GM19239 (cell line): ENCODE results near the gene RBM28.

ENCODE experiments used
- DNase-seq: peaks from one replicate; pipeline ENCODE4 v3.0.0; 2011; ENCODE audit warnings: low spot score; ENCODE audit not compliant: insufficient read length
- FAIRE-seq: peaks from 2 replicates; lab custom pipeline; 2011; peaks lifted over from hg19 to GRCh38; lab: Jason Lieb, UNC

The RBM28 gene

DNA sequence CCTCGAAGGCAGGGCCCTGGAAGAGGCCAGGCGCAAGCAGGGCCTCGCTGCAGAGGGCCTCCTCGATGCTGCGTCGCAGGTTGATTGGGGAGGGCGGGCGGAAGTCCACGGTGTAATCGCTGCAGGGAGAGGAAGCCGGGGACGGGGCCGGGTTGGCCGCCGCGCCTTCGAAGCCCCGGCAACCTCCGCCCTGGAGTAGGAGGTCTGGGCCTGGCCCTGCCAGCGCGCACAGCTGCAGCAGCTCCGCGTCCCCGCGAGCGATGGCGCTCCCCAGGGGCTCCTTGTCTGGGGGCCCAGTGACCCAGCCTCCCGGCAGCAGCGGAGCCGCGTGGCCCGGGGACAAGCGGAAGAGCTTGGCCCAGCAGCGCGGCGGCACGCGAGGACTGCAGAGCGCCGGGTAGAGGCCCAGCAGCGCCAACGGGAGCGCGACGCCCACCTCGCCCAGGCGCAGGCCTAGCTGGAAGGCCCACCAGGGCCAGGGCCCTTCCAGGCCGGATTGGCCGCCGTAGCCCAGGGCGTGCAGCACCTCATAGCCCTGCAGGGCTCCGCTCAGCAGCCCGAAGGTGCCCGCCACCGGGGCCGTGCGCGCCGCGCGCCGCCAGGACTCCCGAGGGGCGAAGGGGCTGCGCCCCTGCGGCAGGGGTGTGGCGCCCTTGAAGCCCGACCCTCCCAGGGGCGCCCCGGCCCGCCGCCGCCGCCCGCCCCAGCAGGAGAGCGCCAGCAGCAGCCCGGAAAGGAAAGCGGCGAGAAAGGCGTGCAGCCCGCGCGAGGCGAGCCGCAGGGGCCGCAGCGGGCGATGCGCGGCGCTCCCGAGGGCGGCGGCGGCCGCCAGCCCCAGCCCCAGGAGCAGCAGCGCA, 7.8 kb upstream of the RBM28 start:
- no peak for DNase-seq

DNA sequence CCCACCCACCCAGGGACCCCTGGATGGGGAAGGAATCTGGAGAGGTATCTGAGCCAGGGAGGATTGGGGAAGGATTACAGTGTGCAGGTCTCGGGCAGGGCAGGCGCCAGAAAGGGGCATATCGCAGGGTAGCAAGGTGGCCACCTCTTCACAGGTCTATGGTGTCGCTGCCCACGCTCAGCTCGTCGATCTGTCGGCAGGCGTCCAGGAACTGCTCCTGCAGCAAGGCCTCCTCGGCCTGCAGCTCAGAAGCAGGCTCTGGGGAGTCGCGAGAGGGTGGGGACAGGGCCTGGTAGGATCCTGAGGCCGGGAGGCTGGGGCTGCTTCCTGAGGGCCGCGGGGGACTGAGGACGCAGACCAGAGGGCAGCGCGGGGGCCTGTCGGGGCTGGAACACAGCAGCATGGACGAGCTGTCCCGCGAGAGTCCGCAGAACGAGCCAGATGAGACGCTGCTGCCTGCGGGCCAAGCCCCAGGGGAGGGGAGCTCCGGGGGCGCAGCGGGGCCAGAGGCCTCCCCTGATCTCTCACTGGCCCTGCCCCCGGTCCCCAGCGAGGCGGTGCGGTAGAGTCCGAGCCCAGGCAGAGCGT, 7.1 kb upstream of the RBM28 start:
- DNase-seq (no peak), FAIRE-seq (no peak)

More for the DNA sequence above, 7.8 kb upstream of the RBM28 start:
- no peak for FAIRE-seq

DNA sequence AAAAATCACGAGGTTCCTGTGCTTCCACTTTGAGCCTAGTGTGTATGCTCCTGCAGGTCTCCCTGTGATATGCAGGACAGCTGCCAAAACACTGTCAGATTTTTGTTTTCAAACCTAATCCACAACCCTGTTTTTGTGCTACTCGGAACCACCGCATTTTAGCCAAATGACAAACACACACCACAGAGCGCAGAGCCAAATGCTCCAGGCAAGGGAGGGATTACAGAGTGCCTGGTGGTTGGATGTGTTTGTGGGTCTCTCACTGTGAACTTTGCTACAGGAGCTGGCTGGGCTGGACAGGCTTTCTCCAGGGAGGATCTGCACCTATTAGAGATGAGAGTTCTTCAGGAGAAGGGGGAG, 5.7 kb upstream of the RBM28 start:
- no peak for FAIRE-seq
- no peak for DNase-seq

DNA sequence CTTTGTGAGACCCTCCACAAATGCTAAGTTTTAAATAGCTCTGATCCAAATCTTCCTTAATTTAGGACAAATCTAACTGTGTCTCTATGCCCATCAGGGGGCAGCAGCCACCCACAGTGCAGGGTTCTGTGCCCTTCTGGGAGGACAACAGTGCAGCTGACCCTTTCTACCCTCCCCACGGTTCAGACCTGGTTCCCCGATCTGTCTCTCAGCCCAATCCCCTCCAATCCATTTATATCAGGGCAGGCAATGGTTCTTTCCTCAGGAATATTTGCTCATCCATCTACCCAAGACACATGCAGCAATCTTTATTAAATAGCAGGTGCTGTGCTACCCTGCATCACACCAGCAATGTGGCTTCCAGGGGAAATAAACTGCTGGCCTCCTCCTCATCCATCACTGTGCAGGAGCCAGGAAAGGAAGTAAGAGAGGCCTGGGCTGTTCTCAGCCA, 4.0 kb upstream of the RBM28 start:
- FAIRE-seq (no peak), DNase-seq (no peak)

DNA sequence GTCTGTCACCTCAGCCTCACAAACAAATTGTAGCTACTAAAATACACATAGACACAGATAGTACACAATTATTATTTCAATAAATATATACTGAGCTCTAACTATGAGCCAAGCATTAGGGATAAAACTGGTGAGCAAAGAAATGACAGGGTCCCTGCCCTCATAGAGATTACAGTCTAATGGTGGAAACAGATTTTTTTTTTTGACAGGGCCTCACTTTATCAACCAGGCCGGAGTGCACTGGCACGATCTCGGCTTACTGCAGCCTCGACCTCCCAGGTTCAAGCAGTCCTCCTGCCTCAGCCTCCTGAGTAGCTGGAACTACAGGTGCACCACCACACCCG, 695 bp upstream of the RBM28 start:
- FAIRE-seq: no peak

DNA sequence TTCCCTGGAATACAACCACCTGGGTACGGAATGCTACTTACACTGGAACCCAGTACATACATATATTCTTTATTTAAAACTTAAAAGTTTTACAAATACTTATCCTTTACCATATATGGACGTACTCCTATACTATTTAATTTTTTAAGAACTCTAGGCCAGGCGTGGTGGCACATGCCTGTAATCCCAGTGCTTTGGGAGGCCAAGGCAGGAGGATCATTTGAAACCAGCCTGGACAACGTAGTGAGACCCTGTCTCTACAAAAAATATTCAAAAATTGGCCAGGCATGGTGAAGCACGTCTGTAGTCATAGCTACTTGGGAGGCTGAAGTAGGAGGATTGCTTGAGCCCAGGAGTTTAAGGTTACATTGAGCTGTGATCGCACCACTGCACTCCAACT, 2.0 kb downstream of the RBM28 start:
- FAIRE-seq (no peak), DNase-seq (no peak)

More for the DNA sequence above, 695 bp upstream of the RBM28 start:
- no peak for DNase-seq

DNA sequence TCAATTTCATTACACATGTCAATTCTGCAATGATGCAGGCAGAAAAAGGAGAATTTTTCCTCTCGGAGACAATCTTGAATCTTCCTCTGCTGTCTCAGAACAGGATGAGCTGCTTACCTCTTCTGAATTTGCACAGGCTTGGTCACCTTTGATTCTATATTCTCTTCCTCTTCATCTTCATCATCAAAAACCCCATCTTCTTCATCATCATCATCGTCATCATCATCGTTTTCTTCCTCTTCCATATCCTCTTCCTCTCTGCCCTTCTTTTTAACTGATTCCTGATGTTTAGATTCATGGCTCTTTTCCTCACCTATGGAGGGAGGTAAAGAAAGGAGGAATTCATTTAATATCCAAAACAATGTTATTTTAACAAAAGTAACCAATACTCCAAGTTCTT, 8.0 kb downstream of the RBM28 start:
- DNase-seq: no peak
- FAIRE-seq: no peak

DNA sequence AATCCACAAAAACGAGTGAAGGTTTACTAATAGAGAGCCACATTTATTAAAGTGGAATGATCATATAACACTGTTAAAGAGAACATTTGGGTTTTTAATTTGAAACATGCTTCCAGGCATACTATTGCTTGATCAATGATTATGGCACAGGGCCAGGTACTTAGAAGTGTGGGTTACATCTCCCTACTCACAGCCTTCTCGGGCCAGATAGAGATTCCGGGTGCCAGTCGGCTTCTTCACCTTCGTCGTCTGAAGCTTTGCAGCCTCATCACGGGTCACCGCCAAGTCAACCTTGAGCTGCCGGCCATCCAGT, 19.4 kb downstream of the RBM28 start:
- FAIRE-seq (no peak), DNase-seq (no peak)

DNA sequence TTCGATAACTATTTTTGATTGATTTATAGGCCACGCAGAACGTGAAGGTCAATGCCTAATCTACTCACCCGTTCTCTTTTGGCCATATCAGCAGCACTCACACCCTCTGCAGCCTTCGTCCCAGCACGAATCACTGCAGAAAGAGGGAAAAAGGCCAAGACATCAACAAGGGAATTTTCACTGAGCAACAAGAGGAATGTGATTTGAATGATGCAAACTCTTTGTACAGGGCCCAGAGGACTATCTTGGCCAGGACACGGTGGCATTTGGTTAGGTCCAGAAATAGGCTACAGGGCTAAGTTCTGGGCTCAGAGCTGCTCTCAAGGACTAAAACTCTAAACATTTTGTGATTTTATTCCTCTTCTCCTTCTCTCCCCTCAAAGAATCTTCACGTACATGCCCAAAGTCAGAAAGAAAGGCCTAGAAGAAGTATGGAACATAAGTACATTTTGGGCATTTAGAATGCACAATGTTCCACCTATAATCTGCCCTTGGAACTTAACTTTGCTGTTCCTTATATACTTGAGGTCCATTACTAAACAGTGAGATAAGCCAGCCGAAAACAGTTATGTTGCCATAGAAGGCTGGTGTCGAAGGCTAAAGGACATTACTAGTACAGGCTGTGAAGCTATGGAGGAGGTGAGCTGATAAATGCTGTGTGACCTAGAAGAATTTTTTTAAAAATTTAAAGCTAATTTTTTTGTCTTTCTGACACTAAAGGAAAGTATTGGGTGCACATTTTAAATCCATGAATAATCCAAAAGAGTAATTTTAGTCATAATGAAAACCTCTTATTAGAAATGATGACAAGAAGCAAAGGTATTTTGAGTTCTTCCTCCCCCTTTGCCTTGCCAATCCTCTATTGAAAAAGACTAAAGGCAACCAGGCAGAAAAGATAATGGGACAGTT, 20.0 kb downstream of the RBM28 start:
- no peak for FAIRE-seq
- no peak for DNase-seq

DNA sequence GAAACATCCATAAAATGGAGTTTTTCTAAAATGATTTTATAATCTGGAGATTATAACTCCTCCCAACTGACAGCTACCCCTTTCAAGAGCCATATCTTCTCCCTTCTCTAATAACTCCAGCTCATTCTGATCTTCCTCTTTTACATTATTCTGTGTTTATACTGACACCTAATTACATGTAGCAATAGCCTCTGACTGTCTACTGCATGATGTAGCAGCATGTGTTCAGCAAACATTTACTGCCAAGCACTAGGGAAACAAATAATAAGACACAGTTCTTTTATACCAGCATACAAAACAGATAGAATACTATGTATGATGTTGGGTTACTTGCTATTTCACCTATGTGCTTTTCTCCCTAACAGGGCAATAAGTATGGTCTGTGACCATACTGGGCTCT, 20.7 kb downstream of the RBM28 start:
- DNase-seq: no peak
- no peak for FAIRE-seq

DNA sequence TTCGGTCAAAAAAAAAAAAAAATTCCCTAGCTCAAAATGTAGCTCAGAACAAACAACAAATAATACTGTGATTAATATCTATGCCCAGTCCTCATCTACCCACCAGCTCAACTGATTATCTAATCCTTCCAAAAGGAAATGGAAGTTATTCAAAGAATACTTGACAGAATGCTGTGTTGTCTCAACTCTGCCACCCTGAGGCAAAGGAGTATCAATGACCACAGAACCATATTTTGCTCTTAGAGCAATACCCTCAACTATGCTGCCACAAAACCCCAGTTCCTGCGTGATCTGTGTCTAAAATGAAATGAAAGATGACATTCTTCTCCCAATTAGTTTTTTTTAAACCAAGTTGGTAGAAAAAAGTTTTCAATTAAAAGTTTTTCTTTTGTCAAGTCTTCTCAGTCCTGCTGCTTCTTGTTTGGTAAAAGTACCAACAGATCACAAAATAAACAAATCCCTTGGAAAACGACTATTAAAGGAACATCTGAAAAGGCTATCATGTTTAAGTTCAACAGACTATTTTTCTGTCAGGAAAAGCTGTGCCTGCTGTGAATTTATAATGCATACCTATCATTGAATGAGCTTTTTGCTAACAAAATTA, 21.6 kb downstream of the RBM28 start:
- FAIRE-seq: no peak
- no peak for DNase-seq

DNA sequence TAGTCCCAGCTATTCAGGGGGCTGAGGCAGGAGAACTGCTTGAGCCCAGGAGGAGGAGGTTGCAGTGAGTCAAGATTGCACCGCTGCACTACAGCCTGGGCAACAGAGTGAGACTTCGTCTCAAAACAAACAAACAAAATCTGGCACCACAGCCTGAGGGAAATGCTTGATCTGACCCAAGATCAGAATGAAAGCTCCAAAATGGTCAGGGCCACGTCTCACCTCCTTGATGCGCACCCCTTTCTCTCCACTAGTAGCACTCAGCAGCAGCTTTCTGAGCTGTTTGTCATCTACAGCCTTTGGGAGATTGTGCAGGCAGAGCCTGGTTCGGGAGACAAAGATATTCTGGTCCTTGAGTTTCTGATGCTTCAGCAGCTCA, 22.7 kb downstream of the RBM28 start:
- FAIRE-seq (no peak), DNase-seq (no peak)

DNA sequence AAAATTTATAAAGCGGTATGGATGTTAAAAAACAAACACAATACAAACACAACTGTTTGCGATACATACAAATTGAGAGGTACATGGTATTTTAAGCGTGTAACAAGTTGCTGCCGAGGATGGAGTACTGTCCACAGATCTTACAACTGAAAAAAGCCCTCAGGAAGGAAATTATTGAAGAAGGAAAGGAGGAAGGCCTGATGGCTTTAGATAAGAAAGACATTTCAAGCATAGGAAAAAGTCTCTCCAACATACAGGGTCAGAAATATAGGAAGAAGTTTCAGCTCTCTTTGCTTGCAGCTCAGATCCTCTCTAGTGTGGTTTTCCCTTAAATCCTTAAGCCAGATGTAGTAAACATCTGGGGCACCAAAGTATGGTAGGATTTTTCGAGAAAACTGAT, 25.0 kb downstream of the RBM28 start:
- FAIRE-seq (no peak), DNase-seq (no peak)

DNA sequence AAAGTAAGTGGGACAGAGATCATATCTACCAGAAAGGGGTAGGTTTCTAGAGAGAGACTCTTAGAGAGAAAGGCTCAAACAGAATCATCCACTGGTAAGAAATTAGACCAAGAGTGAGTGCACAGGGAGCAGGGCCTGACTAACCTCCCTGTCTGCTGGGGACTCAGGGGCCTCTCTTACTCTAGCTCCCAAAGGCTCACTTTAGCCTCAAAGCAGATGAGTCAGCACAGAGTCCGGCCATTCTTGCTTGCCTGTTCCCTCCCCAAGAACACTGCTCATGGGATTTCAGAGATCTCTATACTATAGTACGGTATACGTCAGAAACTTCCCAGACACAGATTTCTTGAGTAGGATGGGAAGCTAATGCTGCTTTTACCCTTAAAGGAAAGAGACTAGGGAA, 32.7 kb downstream of the RBM28 start:
- DNase-seq (no peak), FAIRE-seq (no peak)

DNA sequence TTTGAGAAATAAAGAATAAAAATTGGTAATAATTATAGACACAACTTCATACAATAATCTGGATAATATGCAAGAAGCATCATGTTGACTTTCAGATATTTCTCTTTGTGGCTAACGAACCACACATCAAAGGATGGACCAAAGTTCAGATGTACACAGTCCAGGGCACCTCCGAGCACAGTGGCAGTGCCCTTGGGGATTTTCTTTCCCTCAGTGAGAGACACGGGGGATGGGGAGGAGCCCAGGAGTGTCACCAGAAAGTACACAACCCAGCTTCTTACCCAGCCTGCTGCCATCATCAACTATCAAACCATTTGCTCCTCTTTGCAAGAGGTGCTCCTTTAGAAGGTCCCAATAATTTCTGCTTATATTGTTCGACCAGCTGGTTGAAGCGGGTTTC, 33.2 kb downstream of the RBM28 start:
- no peak for FAIRE-seq
- no peak for DNase-seq

DNA sequence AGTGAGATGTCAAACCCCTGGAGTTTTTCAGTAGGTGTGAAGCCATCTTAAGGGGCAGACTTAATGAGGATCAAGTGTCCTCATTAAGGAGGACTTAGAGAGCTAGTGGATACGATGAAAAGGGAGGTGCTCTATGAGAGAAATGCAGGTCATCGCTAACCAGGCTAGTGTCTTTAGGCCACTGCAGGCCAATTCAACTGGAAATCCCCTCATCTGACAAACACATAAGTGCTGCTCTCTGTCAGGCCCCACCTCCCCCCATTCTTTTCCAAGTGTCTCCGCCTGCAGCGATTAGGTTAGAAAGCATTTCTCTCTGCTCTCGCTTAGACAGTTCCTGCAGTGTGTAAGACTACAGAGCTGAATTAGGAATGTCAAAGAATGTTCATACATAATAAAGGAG, 33.7 kb downstream of the RBM28 start:
- FAIRE-seq (no peak), DNase-seq (no peak)

DNA sequence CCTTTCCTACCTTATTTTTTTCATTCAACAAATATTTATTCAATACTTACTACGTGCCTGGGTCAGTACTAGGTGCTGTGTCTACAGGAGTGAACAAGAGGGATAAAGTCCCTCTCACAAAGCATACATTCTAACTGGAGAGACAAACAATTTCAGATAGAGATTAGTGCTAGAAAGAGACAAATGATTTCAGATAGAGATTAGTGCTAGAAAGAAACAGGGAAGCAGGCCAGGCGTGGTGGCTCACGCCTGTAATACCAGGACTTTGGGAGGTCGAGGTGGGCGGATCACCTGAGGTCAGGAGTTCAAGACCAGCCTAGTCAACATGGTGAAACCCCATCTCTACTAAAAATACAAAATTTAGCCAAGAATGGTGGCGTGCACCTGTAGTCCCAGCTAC, 34.6 kb downstream of the RBM28 start:
- no peak for FAIRE-seq

DNA sequence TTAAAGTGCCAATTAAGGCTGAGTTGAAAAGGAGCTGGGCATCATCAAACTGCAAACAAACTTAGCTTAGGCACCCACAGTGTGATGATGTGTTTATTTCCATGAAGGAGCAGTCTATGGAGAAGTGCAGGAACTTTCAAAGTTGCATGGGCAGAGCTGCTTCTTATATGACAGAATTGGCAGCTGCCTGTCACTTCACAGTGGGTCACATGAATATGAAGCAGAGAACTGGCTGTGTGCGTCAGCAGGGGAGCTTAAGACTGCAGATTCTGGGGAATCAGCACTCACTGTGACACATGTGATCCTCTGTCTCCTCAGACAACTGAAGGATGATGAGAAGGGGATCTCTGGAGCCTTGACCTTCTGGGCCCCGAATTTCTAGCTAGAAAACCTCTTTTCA, 36.6 kb downstream of the RBM28 start:
- no peak for DNase-seq
- no peak for FAIRE-seq

More for the DNA sequence above, 34.6 kb downstream of the RBM28 start:
- DNase-seq: no peak

DNA sequence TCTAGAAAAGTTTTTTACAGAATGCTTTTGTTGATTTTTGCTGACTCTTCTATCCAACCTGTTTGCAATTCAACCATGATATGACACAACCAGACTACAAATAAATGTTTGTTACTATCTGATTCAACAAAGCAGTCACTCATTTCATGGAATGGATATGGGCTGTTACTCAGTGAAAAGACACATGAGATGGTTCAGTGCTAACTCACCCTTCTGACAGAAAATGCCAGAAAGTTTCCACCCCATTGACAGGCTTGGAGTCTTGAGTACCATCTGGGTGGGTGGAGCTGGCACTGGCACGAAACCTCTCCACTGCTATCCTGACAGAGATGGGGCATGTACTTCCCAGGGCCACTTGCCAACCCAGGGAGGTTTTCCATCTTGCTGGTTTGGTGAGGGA, 39.5 kb downstream of the RBM28 start:
- FAIRE-seq: no peak
- no peak for DNase-seq

DNA sequence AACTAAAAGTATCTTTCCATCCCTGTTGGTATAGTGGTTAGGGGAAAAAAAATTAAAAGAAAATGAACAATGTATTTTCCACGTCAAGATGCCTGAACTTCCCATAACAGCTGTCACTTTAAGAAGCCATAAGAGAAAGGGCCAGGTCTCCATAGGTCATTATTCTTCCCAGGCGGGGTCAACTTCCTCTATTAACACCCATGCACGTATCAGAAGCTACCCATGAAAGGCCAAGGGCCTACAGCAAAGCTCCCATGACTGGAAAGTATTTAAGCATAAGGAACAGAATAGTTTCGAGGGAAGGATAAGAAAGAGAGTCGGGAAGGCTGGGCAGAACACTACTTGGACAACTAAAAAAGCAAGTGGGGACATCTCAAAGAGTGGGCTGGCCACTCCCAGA, 40.1 kb downstream of the RBM28 start:
- DNase-seq: no peak
- FAIRE-seq: no peak

DNA sequence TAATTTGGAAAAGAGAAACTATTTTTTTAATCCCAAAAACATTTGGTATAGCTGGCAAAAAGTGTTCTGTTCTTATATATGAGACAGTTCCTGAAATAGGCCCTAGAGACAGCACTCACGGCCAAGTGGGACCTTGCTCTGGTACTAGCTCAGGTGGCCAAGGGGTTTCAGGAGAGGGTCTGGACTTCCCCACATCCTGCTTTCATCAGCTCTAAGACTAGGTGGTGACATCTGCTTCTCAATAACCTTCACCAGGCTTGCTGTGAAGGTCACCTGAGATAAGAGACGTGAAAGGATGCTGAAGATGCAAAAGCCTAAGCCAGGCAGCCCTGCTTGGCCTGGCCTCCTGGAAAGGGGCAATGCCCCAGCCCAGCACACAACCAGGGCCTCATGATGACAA, 40.6 kb downstream of the RBM28 start:
- no peak for DNase-seq
- no peak for FAIRE-seq
